ENCODE measurements around the gene STOML2. TPM values are rescaled to one million over a fixed set of nuclear protein-coding genes. Genes with fewer than 3 reads are reported as not detected.

STOML2 gene
- total and polyA plus RNA-seq, 9 of the 15 experiments (the other 6 are each of a cell fraction or from before 2014, with no cell fraction given), result 110 to 220 (median 174) TPM

- TF ChIP-seq ZBTB11 (CRISPR knock-in tag; IDR thresholded peaks at IDR 0.05), result no peak
- TF ChIP-seq, protein P1, sequence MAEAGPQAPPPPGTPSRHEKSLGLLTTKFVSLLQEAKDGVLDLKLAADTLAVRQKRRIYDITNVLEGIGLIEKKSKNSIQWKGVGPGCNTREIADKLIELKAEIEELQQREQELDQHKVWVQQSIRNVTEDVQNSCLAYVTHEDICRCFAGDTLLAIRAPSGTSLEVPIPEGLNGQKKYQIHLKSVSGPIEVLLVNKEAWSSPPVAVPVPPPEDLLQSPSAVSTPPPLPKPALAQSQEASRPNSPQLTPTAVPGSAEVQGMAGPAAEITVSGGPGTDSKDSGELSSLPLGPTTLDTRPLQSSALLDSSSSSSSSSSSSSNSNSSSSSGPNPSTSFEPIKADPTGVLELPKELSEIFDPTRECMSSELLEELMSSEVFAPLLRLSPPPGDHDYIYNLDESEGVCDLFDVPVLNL (CRISPR knock-in tag; IDR thresholded peaks at IDR 0.05; ENCODE audit: low read depth), result no peak
- TF ChIP-seq AFF1 (IDR thresholded peaks at IDR 0.05; ENCODE audit: low read depth in 1 of 2, partially characterized antibody in 2 of 2), result no peak
- TF ChIP-seq NR2C1 (IDR thresholded peaks at IDR 0.05), result no peak
- TF ChIP-seq NR2C1 (tag; IDR thresholded peaks at IDR 0.05), result no peak
- no peak for TF ChIP-seq NFE2 (IDR thresholded peaks at IDR 0.05; ENCODE audit: low read depth)
- TF ChIP-seq PPARD (CRISPR knock-in tag; IDR thresholded peaks at IDR 0.05), result no peak
- TF ChIP-seq SOX6 (IDR thresholded peaks at IDR 0.05), result no peak
- no peak for TF ChIP-seq RFX1 (IDR thresholded peaks at IDR 0.05)
- TF ChIP-seq EP400 (IDR thresholded peaks at IDR 0.05), result no peak
- TF ChIP-seq HNRNPL (IDR thresholded peaks at IDR 0.05; ENCODE audit: low read depth, low read length), result no peak
- no peak for TF ChIP-seq NFIX (CRISPR knock-in tag; IDR thresholded peaks at IDR 0.05; ENCODE audit: low read depth)
- TF ChIP-seq CCAR2 (IDR thresholded peaks at IDR 0.05; ENCODE audit: low read depth, low read length), result no peak
These were observed 33.1 kb upstream of the STOML2 start (continued) for GRCh38 chr9:35135988-35136387.
